ENCODE results near the gene MCU.
A peak's percentile ranks its signal among the peaks of the same experiment; 100 is the strongest.
"Not testable (repeated sequence)": the region's sequence is repeated elsewhere in the genome, so short reads cannot be mapped to it uniquely, and the experiment has no call there.

Gene MCU

DNA sequence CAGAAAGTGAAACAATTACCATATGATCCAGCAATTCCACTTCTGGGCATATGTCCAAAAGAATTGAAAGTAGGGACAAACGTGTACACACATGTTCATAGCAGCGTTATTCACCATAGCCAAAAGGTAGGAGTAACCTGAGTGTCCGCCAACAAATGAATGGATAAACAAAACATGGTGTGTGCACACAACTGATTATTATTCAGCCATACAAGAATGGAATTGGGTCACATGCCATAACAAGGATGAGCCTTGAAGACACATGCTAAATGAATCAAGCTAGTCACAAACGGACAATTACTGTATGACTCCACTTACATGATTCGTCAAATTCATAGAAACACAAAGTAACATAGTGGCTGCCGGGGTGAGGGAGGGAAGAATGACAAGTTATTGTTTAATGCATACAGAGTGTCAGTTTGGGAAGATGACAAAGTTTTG is 197.5 kb downstream of the MCU start:
- H3K4me3 Mint-ChIP-seq, result no peak overlapping the region
- peaks cover 17% of the 10 kb centered on the region for H3K36me3 Mint-ChIP-seq

DNA sequence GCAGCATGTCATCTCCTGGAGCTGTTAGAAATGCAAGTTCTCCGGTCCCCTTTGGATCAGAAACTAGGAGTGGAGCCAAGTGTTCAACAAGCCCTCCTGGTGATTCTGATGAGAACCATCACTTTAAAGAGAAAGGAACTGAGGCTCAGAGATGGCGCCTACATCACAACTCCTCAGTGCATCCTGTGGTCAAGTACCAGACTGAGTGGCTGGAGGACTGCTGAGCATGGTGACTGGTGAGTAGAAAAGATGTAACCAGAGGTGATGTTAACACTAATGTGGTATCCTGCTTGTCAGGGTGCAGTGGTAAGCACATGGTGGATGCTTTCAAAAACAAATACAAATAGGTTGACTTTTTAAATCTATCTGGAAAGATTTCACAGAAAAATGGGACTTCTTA is 198.1 kb downstream of the MCU start:
- Mint-ChIP-seq H3K27me3 (peaks cover 1% of the 10 kb centered on the region), H3K4me3 (no peak overlapping the region), H3K9me3 (no peaks in the 10 kb centered on the region), H3K27ac (no peak overlapping the region), H3K36me3 (peaks cover 14% of the 10 kb centered on the region), H3K4me1 (peaks cover 21% of the 10 kb centered on the region)

More for the DNA sequence above, 197.5 kb downstream of the MCU start:
- Mint-ChIP-seq H3K9me3 (no peaks in the 10 kb centered on the region), H3K27me3 (no peaks in the 10 kb centered on the region), H3K27ac (no peak overlapping the region), H3K4me1 (peaks cover 21% of the 10 kb centered on the region)

GRCh38 chr10:72893136-72893798 is 201.3 kb downstream of the MCU start, which contains the start of gene OIT3:
TSS of gene OIT3 (plus strand) at chr10:72893739. CDS start at chr10:72893799, 60 bp downstream.
- no peak within 1 kb of the TSS for H3K27ac Mint-ChIP-seq
- H3K4me1 Mint-ChIP-seq, result peaks cover 5% of the 10 kb centered on the region
- no peak within 1 kb of the TSS for H3K4me3 Mint-ChIP-seq
- H3K36me3 Mint-ChIP-seq, result peaks cover 7% of the 10 kb centered on the region
- H3K9me3 Mint-ChIP-seq, result no peaks in the 10 kb centered on the region
- peaks cover 2% of the 10 kb centered on the region for H3K27me3 Mint-ChIP-seq

- no peaks in the 10 kb centered on the region for H3K4me1 Mint-ChIP-seq
- peaks cover 2% of the 10 kb centered on the region for H3K27me3 Mint-ChIP-seq
- H3K9me3 Mint-ChIP-seq, result no peaks in the 10 kb centered on the region
- H3K4me3 Mint-ChIP-seq, result no peak overlapping the region
- H3K36me3 Mint-ChIP-seq, result no peaks in the 10 kb centered on the region
- no peak overlapping the region for H3K27ac Mint-ChIP-seq
Observed at GRCh38 chr10:72895236-72895850, 203.4 kb downstream of the MCU start.

- no peak overlapping the region for H3K4me3 Mint-ChIP-seq
- H3K4me1 Mint-ChIP-seq, result no peaks in the 10 kb centered on the region
- H3K27ac Mint-ChIP-seq, result no peak overlapping the region
- no peaks in the 10 kb centered on the region for H3K36me3 Mint-ChIP-seq
- peaks cover 2% of the 10 kb centered on the region for H3K27me3 Mint-ChIP-seq
- H3K9me3 Mint-ChIP-seq, result no peaks in the 10 kb centered on the region
Observed at GRCh38 chr10:72898616-72899015, 206.7 kb downstream of the MCU start.

DNA sequence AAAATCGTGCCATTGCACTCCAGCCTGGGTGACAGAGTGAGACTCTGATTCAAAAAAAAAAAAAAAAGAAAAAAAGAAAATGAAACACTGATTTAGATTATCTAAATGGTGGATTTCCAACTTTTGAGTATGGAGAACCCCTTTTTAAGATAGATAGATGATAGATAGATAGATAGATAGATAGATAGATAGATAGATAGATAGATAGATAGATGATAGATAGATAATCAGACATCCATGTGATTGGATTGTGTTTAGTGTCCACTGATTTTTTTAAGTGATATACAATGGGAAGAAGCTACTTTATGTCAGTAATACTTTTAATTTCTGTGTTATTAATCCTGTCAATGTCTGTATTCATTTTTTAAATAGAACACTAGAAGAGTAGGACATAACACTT is 207.6 kb downstream of the MCU start:
- Mint-ChIP-seq H3K27ac (no peak overlapping the region), H3K9me3 (no peaks in the 10 kb centered on the region), H3K4me1 (no peaks in the 10 kb centered on the region), H3K36me3 (no peaks in the 10 kb centered on the region), H3K27me3 (peaks cover 2% of the 10 kb centered on the region), H3K4me3 (no peak overlapping the region)

- H3K27ac Mint-ChIP-seq, H3K4me1 Mint-ChIP-seq, H3K27me3 Mint-ChIP-seq, H3K36me3 Mint-ChIP-seq, H3K9me3 Mint-ChIP-seq, H3K4me3 Mint-ChIP-seq: not testable (repeated sequence)
Observed at GRCh38 chr10:72903941-72904446, 212.1 kb downstream of the MCU start.

- Mint-ChIP-seq H3K27me3 (no peaks in the 10 kb centered on the region), H3K4me3 (no peak overlapping the region), H3K36me3 (no peaks in the 10 kb centered on the region), H3K9me3 (no peaks in the 10 kb centered on the region), H3K27ac (no peak overlapping the region), H3K4me1 (no peaks in the 10 kb centered on the region)
Observed at GRCh38 chr10:72904806-72905205, 212.9 kb downstream of the MCU start.

- H3K9me3 Mint-ChIP-seq, result no peaks in the 10 kb centered on the region
- H3K36me3 Mint-ChIP-seq, result no peaks in the 10 kb centered on the region
- no peak overlapping the region for H3K27ac Mint-ChIP-seq
- no peak overlapping the region for H3K4me3 Mint-ChIP-seq
- no peaks in the 10 kb centered on the region for H3K4me1 Mint-ChIP-seq
- H3K27me3 Mint-ChIP-seq, result no peaks in the 10 kb centered on the region
Observed at GRCh38 chr10:72906446-72906845, 214.5 kb downstream of the MCU start.

GRCh38 chr10:72910705-72911104 is 218.8 kb downstream of the MCU start:
- Mint-ChIP-seq H3K9me3 (no peaks in the 10 kb centered on the region), H3K36me3 (no peaks in the 10 kb centered on the region), H3K27ac (no peak overlapping the region), H3K4me1 (no peaks in the 10 kb centered on the region), H3K4me3 (no peak overlapping the region), H3K27me3 (no peaks in the 10 kb centered on the region)

DNA sequence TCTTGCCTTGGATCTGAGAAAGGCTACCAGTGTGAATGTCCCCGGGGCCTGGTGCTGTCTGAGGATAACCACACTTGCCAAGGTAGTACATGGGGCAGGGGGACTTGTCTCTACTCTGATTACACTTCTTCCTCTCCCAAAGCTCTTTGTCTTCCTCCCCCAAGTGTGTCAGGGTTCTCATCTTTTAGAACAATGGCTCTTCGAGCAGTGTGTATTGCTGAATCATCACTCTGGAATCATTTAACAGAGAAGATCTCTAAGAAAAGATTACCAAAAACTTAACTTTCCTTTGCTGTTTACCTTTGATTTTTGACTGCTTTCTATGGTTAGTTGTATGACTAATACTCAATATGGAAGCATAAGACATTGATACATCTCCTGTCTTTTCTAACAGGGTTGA is 219.8 kb downstream of the MCU start:
- H3K27ac Mint-ChIP-seq, result no peak overlapping the region
- H3K4me3 Mint-ChIP-seq, result no peak overlapping the region
- no peaks in the 10 kb centered on the region for H3K4me1 Mint-ChIP-seq
- H3K9me3 Mint-ChIP-seq, result no peaks in the 10 kb centered on the region
- no peaks in the 10 kb centered on the region for H3K36me3 Mint-ChIP-seq
- no peaks in the 10 kb centered on the region for H3K27me3 Mint-ChIP-seq

- Mint-ChIP-seq H3K9me3 (no peaks in the 10 kb centered on the region), H3K27me3 (no peaks in the 10 kb centered on the region), H3K4me3 (no peak overlapping the region), H3K36me3 (no peaks in the 10 kb centered on the region), H3K27ac (no peak overlapping the region), H3K4me1 (no peaks in the 10 kb centered on the region)
Observed at GRCh38 chr10:72912736-72913135, 220.8 kb downstream of the MCU start.

DNA sequence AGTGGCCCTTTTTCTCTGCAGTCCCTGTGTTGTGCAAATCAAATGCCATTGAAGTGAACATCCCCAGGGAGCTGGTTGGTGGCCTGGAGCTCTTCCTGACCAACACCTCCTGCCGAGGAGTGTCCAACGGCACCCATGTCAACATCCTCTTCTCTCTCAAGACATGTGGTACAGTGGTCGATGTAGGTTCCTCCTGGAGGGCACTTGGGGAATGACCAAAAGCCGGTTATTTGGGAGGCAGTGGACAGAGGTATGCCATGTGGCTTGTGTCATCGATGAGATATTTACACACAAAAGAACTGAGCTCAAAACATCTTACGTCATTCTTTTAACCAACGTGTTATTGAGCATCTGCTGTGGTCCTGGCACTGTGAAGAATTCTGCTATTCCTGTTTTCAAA is 221.3 kb downstream of the MCU start:
- Mint-ChIP-seq H3K27me3 (no peaks in the 10 kb centered on the region), H3K4me1 (no peaks in the 10 kb centered on the region), H3K27ac (peak overlapping the region; percentile 71), H3K9me3 (no peaks in the 10 kb centered on the region), H3K36me3 (no peaks in the 10 kb centered on the region), H3K4me3 (no peak overlapping the region)

DNA sequence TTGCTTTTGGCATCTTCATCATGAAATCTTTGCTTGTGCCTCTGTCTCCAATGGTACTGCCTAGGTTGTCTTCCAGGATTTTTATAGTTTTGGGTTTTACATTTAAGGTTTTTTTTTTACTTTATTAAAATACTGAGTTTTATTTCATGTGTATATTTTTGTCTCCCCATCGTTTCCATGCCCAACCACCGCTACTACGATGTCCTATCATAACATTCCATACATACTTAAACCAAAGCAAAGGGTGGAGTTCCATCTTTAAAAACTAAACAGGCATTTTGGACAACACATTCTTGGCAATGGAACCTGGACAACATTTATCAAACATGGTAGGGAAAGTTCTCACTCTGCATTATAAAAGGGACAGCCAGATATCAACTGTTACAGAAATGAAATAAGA is 225.3 kb downstream of the MCU start:
- not testable (repeated sequence) for H3K27ac Mint-ChIP-seq, H3K36me3 Mint-ChIP-seq, H3K27me3 Mint-ChIP-seq, H3K4me3 Mint-ChIP-seq, H3K4me1 Mint-ChIP-seq
- peaks cover 11% of the 10 kb centered on the region for H3K9me3 Mint-ChIP-seq

DNA sequence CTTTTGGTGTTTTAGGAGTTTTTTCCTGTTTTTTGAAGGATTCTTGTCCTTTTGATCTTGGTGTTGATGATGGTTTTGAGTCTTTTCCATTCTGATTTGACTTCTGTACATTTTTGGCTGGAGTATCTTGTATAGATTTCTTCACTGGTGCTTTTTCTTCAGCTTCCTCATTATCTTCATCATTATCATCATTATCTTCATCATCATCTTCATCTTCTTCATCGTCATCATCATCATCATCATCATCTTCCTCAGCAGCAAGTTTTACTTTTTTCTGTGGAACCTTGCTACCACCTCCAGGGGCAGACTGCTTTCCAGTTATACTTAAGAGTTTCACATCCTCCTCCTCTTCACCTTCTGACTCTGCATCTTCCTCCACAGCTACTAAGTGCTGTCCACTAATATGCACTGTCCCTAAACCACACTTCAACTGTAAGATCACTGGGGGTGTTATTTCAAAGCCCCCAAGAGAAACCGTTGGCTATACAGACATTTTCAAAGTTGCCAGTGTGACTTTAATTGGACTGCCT is 225.9 kb downstream of the MCU start:
- H3K27ac Mint-ChIP-seq, result not testable (repeated sequence)

DNA sequence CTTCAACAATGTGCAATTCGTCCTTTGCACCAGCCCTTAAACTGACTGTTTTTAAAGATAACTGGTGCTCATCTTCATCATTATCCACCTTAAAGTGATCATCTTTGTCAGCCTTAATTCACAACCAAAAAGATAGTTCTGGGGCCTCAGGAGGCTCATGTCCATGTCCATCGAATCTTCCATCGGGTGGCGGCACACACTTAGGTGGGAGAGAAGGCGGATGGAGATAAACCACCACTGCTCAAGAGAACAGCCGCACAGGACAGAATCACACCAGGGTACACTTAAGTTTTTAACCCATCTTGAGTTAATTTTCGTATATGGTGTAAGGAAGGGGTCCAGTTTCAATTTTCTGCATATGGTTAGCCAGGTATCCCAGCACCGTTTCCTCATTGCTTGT is 226.4 kb downstream of the MCU start:
- peaks cover 1% of the 10 kb centered on the region for H3K27me3 Mint-ChIP-seq
- no peaks in the 10 kb centered on the region for H3K4me1 Mint-ChIP-seq
- H3K27ac Mint-ChIP-seq, result no peak overlapping the region
- no peak overlapping the region for H3K4me3 Mint-ChIP-seq
- peaks cover 9% of the 10 kb centered on the region for H3K36me3 Mint-ChIP-seq
- H3K9me3 Mint-ChIP-seq, result peaks cover 11% of the 10 kb centered on the region

More for the DNA sequence above, 225.9 kb downstream of the MCU start:
- not testable (repeated sequence) for H3K27me3 Mint-ChIP-seq, H3K36me3 Mint-ChIP-seq, H3K4me1 Mint-ChIP-seq, H3K4me3 Mint-ChIP-seq
- H3K9me3 Mint-ChIP-seq, result peaks cover 11% of the 10 kb centered on the region
